Activated naive CD4-positive, alpha-beta T cell treated with anti-CD3 and anti-CD28 coated beads for 36 hours (primary cell): ENCODE results near the gene CDH22. TPM values are rescaled to one million over a fixed set of nuclear protein-coding genes. Genes with fewer than 3 reads are reported as not detected.

Experiments
- CTCF ChIA-PET: fragments of 350-600 bp; sonication (Branson Sonifier 250); formaldehyde crosslinking; loops from one replicate; lab custom pipeline; 2021; ENCODE audit warnings: antibody characterized with exemption; lab: Charles Lee
- DNase-seq: peaks from one replicate; pipeline ENCODE4 v3.0.0-alpha.2; 2020
- H3K27ac Mint-ChIP-seq: one replicate; pipeline ENCODE4 v1.8.0; 2021; ENCODE audit warnings: mild to moderate bottlenecking, mixed read lengths
- H3K27me3 Mint-ChIP-seq: one replicate; pipeline ENCODE4 v1.8.0; 2021; ENCODE audit warnings: low read depth, mixed read lengths
- H3K36me3 Mint-ChIP-seq: one replicate; pipeline ENCODE4 v1.8.0; 2021; ENCODE audit warnings: low read depth, mixed read lengths
- H3K4me1 Mint-ChIP-seq: one replicate; pipeline ENCODE4 v1.8.0; 2021; ENCODE audit warnings: low read depth, mixed read lengths
- H3K4me3 Mint-ChIP-seq: one replicate; pipeline ENCODE4 v1.8.0; 2021; ENCODE audit warnings: mild to moderate bottlenecking, moderate library complexity, mixed read lengths
- H3K9me3 Mint-ChIP-seq: one replicate; pipeline ENCODE4 v1.8.0; 2021; ENCODE audit warnings: mixed read lengths
- intact Hi-C: fragments of 100-400 bp; cut with micrococcal nuclease; formaldehyde crosslinking; loops from one replicate; pipeline ENCODE4 v1.15.1; 2023
- total RNA-seq, 2 experiments: library from RNA; stranded (reverse); gene quantifications; one replicate each; pipeline ENCODE4 v1.2.3, GENCODE V29; 2021

CDH22 gene
- total RNA-seq, 2 experiments from 2014 or later = 0.07 TPM; not detected in 1

DNA sequence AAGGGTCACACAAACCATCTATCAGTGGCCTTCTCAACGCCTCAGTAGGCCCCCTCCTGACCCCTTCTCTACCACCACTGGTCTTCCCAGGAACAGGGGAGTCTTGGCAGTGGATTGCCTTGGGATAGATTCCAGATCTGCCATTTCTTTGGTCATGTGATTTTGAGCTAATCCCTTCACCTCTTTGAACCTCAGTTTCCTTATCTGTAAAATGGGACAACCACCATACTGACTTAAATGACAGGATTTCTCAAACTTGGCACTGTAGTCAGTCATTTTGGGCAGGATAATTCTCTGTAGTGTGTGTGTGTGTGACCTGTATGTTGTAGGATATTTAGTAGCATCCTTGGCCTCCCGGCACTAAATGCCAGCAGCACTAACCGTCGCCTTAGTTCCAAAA lies 89.1 kb downstream of the CDH22 start:
- no peaks in the 10 kb centered on the region for H3K36me3 Mint-ChIP-seq
- H3K4me3 Mint-ChIP-seq = no peak overlapping the region
- CTCF ChIA-PET = no interaction called here
- peaks cover 4% of the 10 kb centered on the region for H3K27me3 Mint-ChIP-seq
- no peak overlapping the region for H3K27ac Mint-ChIP-seq
- no peaks in the 10 kb centered on the region for H3K4me1 Mint-ChIP-seq
- H3K9me3 Mint-ChIP-seq = no peaks in the 10 kb centered on the region
- DNase-seq = no peak
- intact Hi-C loops = no loop called here

DNA sequence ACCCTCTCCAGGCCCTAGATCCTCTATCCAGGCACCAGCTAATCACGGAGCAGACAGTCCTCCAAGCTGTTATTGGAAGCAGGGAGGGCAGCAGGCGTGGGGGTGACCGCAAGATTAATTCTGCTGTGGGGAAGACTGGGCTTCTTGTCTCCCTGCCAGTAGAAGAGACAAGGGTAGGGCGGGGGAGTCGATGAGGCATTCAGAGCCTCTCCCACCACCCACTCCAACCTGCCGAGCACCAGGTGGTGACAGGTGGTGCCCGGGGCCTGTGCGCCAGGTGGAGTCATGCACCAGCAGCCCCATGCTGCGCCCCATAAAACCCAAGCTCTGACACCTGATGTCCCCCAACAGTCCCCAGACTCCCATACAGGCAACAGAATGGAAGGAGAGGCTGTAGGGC lies 89.6 kb downstream of the CDH22 start:
- Mint-ChIP-seq H3K4me3 (no peak overlapping the region), H3K4me1 (no peaks in the 10 kb centered on the region), H3K27ac (no peak overlapping the region), H3K9me3 (no peaks in the 10 kb centered on the region), H3K36me3 (no peaks in the 10 kb centered on the region), H3K27me3 (peaks cover 9% of the 10 kb centered on the region)
- DNase-seq = no peak
- intact Hi-C loops = no loop called here
- CTCF ChIA-PET = no interaction called here

DNA sequence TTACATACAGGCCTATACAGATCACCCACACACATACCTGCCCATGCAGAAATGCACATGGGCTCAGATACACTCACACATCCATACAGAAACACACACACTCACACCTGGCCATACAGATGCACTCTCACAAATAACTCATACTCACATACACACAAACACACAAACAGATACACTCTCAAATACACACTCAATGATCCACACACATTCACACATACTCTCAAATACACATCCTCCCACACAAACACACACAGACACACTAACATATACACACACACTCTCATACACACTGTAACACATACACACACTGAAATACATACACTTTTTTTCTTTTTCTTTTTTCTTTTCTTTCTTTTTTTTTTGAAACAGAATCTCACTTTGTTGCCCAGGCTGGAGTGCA lies 90.7 kb downstream of the CDH22 start:
- Mint-ChIP-seq H3K4me3 (no peak overlapping the region), H3K36me3 (no peaks in the 10 kb centered on the region), H3K27me3 (peaks cover 12% of the 10 kb centered on the region), H3K27ac (no peak overlapping the region), H3K4me1 (no peaks in the 10 kb centered on the region), H3K9me3 (no peaks in the 10 kb centered on the region)
- DNase-seq = no peak
- CTCF ChIA-PET = no interaction called here
- intact Hi-C loops = no loop called here

DNA sequence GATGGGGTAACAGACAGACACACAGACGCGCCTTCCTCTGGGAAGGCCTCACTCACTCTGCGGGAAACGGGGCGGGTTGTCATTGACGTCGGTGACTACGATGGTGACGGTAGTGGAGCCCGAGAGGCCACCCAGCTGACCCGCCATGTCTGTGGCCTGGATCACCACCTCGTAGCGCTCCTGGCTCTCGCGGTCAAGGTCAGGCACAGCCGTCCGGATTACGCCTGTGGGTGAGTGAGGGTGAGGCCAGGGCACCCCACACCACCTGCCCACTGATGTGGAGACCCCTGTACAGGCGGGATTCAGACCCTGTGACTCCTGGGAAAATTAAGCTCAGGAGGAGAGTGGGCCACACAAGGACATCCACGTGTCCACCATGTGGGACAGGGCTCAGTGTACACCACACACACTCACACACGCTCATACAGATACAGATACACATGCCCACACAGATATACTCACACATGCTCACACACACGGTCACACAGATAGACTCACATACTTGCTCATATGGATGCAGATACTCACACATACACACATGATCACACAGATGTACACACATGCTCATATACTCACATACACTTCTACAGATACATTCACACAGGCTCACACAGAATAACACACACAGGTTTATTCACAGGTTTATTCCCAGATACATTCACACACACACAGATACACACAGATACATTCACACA lies 91.4 kb downstream of the CDH22 start:
- no peak overlapping the region for H3K27ac Mint-ChIP-seq
- DNase-seq = no peak
- no peak overlapping the region for H3K4me3 Mint-ChIP-seq
- intact Hi-C loops = no loop called here
- H3K9me3 Mint-ChIP-seq = no peaks in the 10 kb centered on the region
- H3K36me3 Mint-ChIP-seq = no peaks in the 10 kb centered on the region
- CTCF ChIA-PET = no interaction called here
- peaks cover 14% of the 10 kb centered on the region for H3K27me3 Mint-ChIP-seq
- H3K4me1 Mint-ChIP-seq = no peaks in the 10 kb centered on the region

DNA sequence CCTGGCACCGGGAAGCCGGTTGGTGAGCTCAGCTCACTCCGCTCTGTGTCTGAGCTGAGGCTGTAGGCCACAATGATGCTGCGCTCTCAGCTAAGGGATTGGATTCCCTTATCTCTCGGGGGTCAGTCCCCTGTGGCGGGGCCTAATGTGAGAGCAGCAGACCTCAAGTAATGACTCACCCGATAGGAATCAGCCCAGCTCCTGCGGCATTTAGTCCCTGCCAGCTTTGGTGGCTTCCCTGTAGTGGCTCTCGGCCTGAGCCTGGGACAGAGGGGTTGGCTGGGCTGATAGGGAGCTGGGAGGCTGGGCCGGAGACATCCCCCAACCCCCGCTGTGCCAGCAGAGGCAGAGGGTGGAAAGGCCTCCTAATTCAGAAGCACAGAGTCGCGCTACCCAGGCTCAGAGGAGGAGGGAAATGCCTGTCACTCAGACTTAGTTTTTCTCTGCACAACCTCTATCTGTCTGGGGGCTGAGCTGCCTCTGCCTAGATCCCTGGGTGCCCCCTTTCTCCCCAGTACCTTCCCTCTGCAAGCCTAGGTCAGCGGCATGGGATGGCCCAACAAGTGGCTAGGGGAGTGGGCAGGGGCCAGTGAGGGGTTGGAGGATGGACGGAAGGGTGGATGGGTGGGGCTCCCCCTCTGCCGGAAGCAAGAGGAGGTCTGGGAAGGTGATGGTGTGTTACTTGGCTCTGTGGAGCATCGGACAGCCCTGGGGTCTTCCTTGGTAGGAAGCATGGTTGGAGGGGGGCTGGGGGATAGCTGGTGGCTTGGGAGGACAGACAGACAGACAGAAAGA lies 92.2 kb downstream of the CDH22 start:
- peaks cover 17% of the 10 kb centered on the region for H3K27me3 Mint-ChIP-seq
- H3K36me3 Mint-ChIP-seq = no peaks in the 10 kb centered on the region
- no peak overlapping the region for H3K4me3 Mint-ChIP-seq
- DNase-seq = no peak
- no peaks in the 10 kb centered on the region for H3K9me3 Mint-ChIP-seq
- no peaks in the 10 kb centered on the region for H3K4me1 Mint-ChIP-seq
- CTCF ChIA-PET = interaction anchor here (0.6 kb wide), 1 partner anchor 43 kb away, joined by 3 read pairs; no protein-coding TSS in a partner anchor
- H3K27ac Mint-ChIP-seq = no peak overlapping the region
- intact Hi-C loops = no loop called here

DNA sequence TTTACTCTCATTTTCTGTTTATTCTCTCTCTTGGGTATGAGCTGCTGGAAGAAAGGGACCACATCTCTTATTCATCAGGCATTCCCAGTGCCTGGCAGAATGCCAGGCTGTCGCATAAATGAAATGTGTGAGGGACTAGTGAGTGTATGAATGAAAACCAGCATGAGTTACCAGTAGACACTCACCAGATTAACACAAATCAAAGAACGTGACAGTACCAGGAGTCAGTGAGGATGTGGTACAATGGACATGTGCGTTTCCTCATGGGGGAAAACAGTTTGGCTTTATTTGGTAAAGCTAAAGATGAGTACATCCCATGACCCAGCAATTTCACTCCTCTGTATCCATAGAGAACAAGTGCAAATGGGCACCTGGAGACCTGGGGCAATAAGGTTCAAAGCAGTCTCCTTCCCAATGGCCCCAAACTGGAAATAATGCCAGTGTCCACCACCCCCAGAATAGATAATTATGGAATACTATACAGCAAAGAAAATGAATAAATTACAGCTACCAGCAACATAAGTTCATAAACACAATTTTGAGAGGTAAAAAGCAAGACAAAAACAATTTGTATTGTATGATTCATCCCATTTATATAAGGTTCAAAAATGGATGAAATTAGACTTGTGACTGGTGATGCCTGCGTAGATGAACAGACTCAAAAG lies 93.3 kb downstream of the CDH22 start:
- Mint-ChIP-seq H3K9me3 (no peaks in the 10 kb centered on the region), H3K36me3 (no peaks in the 10 kb centered on the region), H3K27ac (no peak overlapping the region), H3K27me3 (peaks cover 21% of the 10 kb centered on the region), H3K4me1 (no peaks in the 10 kb centered on the region), H3K4me3 (no peak overlapping the region)
- CTCF ChIA-PET = no interaction called here
- DNase-seq = no peak
- intact Hi-C loops = no loop called here

DNA sequence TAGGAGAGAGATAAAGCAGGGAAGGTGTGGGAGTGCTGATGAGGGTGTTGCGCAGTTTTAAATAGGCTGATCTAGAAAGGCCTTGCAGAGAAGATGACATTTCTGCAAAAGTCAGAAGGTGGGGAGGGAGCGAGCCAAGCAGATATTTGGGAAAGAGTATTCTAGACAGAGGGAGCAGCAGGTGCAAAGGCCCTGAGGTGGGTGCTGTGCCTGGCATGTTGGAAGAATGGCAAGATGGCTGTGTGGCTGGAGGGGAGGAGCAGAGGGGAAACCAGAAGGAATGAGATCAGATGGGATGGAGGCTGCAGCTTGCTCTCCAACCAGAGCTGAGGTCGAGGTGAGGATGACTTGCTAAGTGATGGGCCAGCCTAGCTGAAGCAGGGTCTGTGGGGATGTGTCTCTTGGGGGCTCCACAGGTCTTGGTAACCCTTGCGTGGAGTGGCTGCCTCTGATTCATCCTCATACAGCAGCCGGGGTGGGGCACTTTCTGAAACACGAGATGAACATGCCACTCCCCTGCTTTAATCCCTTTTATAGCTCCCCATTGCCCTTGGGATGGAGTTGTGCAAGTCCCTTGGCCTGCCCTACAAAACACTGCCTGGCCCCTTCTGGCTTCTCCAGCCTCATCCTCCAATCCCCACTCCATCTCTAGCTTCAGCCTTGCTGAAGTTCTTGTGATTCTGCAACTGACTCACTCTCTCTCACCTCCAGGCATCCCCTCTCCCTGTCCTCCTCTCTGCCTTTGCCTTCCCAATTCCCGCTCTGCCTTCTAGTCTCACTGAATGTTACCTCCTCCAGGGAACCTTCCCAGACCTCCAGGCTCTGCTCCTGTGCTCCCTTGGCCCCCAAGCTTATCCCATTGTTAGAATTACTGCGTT lies 94.1 kb downstream of the CDH22 start:
- intact Hi-C loops = no loop called here
- no peak overlapping the region for H3K27ac Mint-ChIP-seq
- H3K9me3 Mint-ChIP-seq = no peaks in the 10 kb centered on the region
- H3K4me1 Mint-ChIP-seq = no peaks in the 10 kb centered on the region
- H3K36me3 Mint-ChIP-seq = no peaks in the 10 kb centered on the region
- H3K27me3 Mint-ChIP-seq = peaks cover 29% of the 10 kb centered on the region
- no peak overlapping the region for H3K4me3 Mint-ChIP-seq
- DNase-seq = no peak
- CTCF ChIA-PET = no interaction called here

DNA sequence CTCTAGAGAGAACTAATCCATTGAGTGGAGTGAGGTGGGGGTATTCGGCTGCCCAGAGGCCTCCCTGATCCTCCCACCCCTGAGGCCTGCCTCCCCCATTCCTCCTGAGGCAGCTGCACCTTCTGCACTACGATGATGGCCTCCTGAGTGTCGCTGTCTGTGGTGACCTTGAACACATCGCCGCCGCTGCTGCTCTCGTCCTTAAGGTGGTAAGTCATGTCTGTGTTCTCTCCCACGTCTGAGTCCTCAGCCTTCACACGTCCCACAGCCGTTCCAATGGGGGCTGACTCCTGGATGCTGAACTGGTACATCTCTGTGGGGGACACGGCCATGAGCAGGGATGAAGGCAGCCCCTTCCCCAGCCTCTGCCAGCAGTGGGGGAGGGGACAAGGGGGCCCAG lies 95.4 kb downstream of the CDH22 start:
- H3K27me3 Mint-ChIP-seq = peaks cover 36% of the 10 kb centered on the region
- no peak overlapping the region for H3K27ac Mint-ChIP-seq
- H3K4me3 Mint-ChIP-seq = no peak overlapping the region
- H3K9me3 Mint-ChIP-seq = no peaks in the 10 kb centered on the region
- CTCF ChIA-PET = interaction anchor here (0.7 kb wide), 1 partner anchor 30 kb away, joined by 3 read pairs; no protein-coding TSS in a partner anchor
- intact Hi-C loops = no loop called here
- H3K4me1 Mint-ChIP-seq = no peaks in the 10 kb centered on the region
- H3K36me3 Mint-ChIP-seq = no peaks in the 10 kb centered on the region
- DNase-seq = no peak

DNA sequence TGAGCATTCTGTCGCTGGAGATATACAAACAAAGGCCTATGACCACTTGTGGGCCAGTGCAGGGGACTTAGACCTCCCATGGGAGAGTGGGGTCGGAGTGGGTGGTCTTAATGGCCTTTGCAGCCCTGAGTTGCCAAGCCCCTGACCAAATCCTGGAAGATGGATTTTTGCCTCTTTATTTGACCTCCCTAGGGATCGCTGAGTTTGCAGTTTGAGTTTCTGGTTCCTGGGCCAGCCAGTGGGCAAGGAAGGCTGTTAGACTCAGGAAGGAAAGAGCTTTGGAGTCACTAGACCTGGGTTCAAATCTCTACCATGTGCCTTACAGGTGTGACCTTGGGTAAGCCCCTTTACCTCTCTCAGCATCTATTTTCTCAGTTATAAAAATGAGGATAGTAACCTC lies 96.0 kb downstream of the CDH22 start:
- CTCF ChIA-PET = interaction anchor here (0.7 kb wide), 1 partner anchor 30 kb away, joined by 3 read pairs; no protein-coding TSS in a partner anchor
- H3K27me3 Mint-ChIP-seq = peaks cover 40% of the 10 kb centered on the region
- no peak for DNase-seq
- intact Hi-C loops = no loop called here
- H3K9me3 Mint-ChIP-seq = no peaks in the 10 kb centered on the region
- no peaks in the 10 kb centered on the region for H3K36me3 Mint-ChIP-seq
- H3K4me1 Mint-ChIP-seq = no peaks in the 10 kb centered on the region
- no peak overlapping the region for H3K4me3 Mint-ChIP-seq
- H3K27ac Mint-ChIP-seq = no peak overlapping the region

DNA sequence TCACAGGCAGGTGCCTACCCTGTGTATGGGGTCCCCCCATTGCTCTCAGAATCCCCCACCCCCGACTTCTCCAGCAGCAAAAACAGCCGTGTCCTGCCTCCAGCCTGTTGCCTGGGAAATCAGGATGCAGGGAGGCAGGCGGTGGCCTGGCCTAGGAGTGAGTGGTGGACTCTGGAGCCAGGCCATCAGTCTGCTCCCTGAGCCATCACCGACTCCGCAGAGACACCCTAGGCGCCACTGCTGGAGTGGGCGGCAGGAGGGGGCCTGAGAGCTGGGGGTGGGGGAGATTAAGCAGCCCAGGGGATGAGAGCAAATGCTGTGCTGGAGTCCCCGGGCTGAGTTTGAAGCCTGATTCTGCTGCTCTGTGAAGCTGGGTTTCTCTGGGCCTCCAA lies 97.0 kb downstream of the CDH22 start:
- Mint-ChIP-seq H3K4me1 (peaks cover 3% of the 10 kb centered on the region), H3K36me3 (no peaks in the 10 kb centered on the region), H3K9me3 (no peaks in the 10 kb centered on the region), H3K27ac (no peak overlapping the region), H3K4me3 (no peak overlapping the region), H3K27me3 (peaks cover 40% of the 10 kb centered on the region)
- CTCF ChIA-PET = no interaction called here
- no peak for DNase-seq
- intact Hi-C loops = no loop called here

DNA sequence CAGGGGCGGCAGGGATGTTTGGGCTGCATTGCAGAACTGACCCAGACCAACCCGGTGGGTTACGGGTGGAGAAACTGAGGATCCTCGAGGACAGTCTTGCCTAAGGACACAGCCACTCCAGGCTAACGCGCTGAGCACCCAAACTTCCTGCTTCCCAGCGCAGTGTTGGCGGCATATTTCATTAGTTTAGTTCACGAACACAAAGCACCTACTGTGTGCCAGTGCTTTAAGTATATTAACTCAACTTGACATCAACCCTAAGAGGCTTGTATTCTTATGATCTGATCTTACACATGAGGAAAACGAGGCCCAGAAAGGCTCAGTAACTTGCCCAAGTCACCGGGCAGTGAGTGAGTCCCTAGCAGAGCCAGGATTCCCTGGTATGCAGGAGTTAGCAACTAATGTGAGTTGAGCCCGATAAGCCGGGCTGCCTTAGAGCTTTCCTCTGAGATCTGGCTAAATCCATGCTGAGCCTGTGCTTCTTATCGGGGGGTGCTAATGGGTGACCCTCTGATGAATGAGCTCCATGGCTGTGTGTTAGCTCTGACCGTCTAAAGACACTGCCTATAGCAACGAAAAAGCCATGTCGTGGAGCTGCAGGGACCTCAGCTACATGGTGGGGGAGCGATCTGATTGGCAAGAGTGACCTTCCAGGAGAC lies 97.5 kb downstream of the CDH22 start:
- Mint-ChIP-seq H3K4me1 (peaks cover 8% of the 10 kb centered on the region), H3K27me3 (peaks cover 42% of the 10 kb centered on the region), H3K36me3 (no peaks in the 10 kb centered on the region), H3K27ac (no peak overlapping the region), H3K9me3 (no peaks in the 10 kb centered on the region), H3K4me3 (no peak overlapping the region)
- CTCF ChIA-PET = no interaction called here
- no peak for DNase-seq
- intact Hi-C loops = no loop called here
